ENCODE measurements around the gene NCOA7. TPM values are rescaled to one million over a fixed set of nuclear protein-coding genes. Genes with fewer than 3 reads are reported as not detected.
"Not testable (repeated sequence)": the region's sequence is repeated elsewhere in the genome, so short reads cannot be mapped to it uniquely, and the experiment has no call there.

Gene NCOA7
- total RNA-seq, 4 donors from 2014 or later, result 16.7 to 28.3 (median 21.2) TPM

- Histone ChIP-seq H3K27ac (no peak overlapping the region), H3K4me3 (no peak overlapping the region), H3K36me3 (no peaks in the 10 kb centered on the region), H3K4me1 (peaks cover 4 to 15% (median 9%) of the 10 kb centered on the region in 4 donors), H3K27me3 (no peaks in the 10 kb centered on the region), H3K9me3 (no peaks in the 10 kb centered on the region)
- TF ChIP-seq POLR2AphosphoS5 (IDR thresholded peaks at IDR 0.05) (no peak), CTCF (IDR thresholded peaks at IDR 0.05) (peak; percentile 61 to 74 (median 67))
- in situ Hi-C loops (cut with MboI; ENCODE audit: low pct_ligation_motif_present in 1 of 4, low pct_unique_long_range_greater_than_20kb in 1 of 4, low sequenced_read_pairs in 3 of 4), result no loop called here
- DNase-seq, result peak; percentile 64
- intact Hi-C loops (cut with DNase I; ENCODE audit: low total_unique reads), result no loop called here
- 69 to 70% methylated on average over 4 to 5 of the region's 5 CpGs for WGBS, 2 donors (ENCODE audit: low coverage in 1 of 2)
These were observed 115.6 kb downstream of the NCOA7 start for GRCh38 chr6:125906158-125906998.

DNA sequence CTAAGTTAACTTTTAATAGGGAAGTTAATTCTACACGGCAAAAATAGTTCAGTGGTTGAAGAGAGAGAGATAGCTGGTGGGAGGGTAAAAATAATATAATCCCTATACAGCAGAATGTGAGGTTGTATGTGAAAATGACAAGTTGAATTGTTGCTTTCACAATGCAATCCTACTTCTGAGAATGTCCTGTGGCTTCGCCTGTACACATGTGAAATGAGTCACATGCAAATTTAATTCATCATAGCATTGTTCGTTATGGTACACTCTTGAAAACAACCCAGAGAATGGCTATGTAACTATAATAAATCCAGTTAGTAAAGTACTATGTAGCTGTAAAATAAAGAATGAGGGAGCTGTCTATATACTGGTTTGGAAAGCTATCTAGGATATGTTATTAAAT, 119.8 kb downstream of the NCOA7 start:
- Histone ChIP-seq H3K27ac (peak overlapping the region; percentile 56 to 70 (median 64)), H3K4me1 (peaks cover 4 to 38% (median 14%) of the 10 kb centered on the region in 4 donors), H3K27me3 (no peaks in the 10 kb centered on the region), H3K9me3 (no peaks in the 10 kb centered on the region), H3K4me3 (no peak overlapping the region), H3K36me3 (no peaks in the 10 kb centered on the region)
- TF ChIP-seq CTCF (IDR thresholded peaks at IDR 0.05) (no peak), EP300 (IDR thresholded peaks at IDR 0.05; ENCODE audit: low read depth) (no peak), POLR2A (IDR thresholded peaks at IDR 0.05) (no peak), POLR2AphosphoS5 (IDR thresholded peaks at IDR 0.05) (peak in 1 of 3 donors; percentile 43)
- in situ Hi-C loops (cut with MboI; ENCODE audit: low pct_ligation_motif_present in 1 of 4, low pct_unique_long_range_greater_than_20kb in 1 of 4, low sequenced_read_pairs in 3 of 4), result no loop called here
- DNase-seq, result no peak
- intact Hi-C loops (cut with DNase I; ENCODE audit: low total_unique reads), result no loop called here
- 20 to 25% methylated on average over 2 to 3 of the region's 3 CpGs for WGBS, 2 donors (ENCODE audit: low coverage in 1 of 2)

DNA sequence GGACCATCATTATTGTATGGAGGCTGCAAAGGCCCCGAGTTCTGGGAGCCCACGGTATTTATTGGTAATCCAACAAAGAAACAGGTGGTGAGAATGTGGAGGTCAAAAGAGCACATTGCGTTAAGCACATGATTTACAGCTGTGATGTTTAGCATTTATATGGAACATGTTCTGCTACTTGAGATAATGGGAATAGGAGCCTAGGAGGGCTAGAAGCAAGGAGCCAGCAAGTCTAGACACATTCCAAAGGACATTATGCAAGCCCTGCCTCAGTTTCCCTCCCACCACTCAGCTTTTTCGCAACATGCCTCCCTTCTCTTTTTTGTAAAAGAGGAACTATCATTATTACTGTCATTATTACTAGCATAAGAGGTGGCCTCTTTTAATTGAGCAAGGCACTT, 120.3 kb downstream of the NCOA7 start:
- H3K27ac ChIP-seq, result peak overlapping the region; percentile 56 to 70 (median 64)
- H3K36me3 ChIP-seq; H3K4me3 ChIP-seq; DNase-seq; in situ Hi-C loops (cut with MboI; ENCODE audit: low pct_ligation_motif_present in 1 of 4, low pct_unique_long_range_greater_than_20kb in 1 of 4, low sequenced_read_pairs in 3 of 4); H3K27me3 ChIP-seq; H3K9me3 ChIP-seq; intact Hi-C loops (cut with DNase I; ENCODE audit: low total_unique reads): not testable (repeated sequence)
- H3K4me1 ChIP-seq, result peaks cover 4 to 38% (median 14%) of the 10 kb centered on the region in 4 donors
- WGBS, 2 donors (ENCODE audit: low coverage in 1 of 2), result 42 to 48% methylated on average over 4 of the region's 4 CpGs

- H3K36me3 ChIP-seq; DNase-seq; H3K4me3 ChIP-seq; intact Hi-C loops (cut with DNase I; ENCODE audit: low total_unique reads); in situ Hi-C loops (cut with MboI; ENCODE audit: low pct_ligation_motif_present in 1 of 4, low pct_unique_long_range_greater_than_20kb in 1 of 4, low sequenced_read_pairs in 3 of 4); H3K27me3 ChIP-seq; H3K9me3 ChIP-seq; H3K27ac ChIP-seq: not testable (repeated sequence)
- peaks cover 4 to 38% (median 14%) of the 10 kb centered on the region in 4 donors for H3K4me1 ChIP-seq
- 54 to 62% methylated on average over 2 of the region's 2 CpGs for WGBS, 2 donors (ENCODE audit: low coverage in 1 of 2)
These were observed 121.7 kb downstream of the NCOA7 start for GRCh38 chr6:125912430-125912829.

GRCh38 chr6:125913145-125913544, 122.4 kb downstream of the NCOA7 start:
- Histone ChIP-seq H3K27me3 (no peaks in the 10 kb centered on the region), H3K27ac (peak overlapping the region in 3 of 4 donors; percentile 36 to 62 (median 52)), H3K9me3 (no peaks in the 10 kb centered on the region), H3K36me3 (no peaks in the 10 kb centered on the region), H3K4me3 (no peak overlapping the region), H3K4me1 (peaks cover 4 to 42% (median 16%) of the 10 kb centered on the region in 4 donors)
- TF ChIP-seq POLR2A (IDR thresholded peaks at IDR 0.05) (no peak), EP300 (IDR thresholded peaks at IDR 0.05; ENCODE audit: low read depth) (no peak), CTCF (IDR thresholded peaks at IDR 0.05) (no peak), POLR2AphosphoS5 (IDR thresholded peaks at IDR 0.05) (no peak)
- intact Hi-C loops (cut with DNase I; ENCODE audit: low total_unique reads), result no loop called here
- WGBS, 2 donors (ENCODE audit: low coverage in 1 of 2), result 95 to 100% methylated on average over 1 of the region's 1 CpG
- in situ Hi-C loops (cut with MboI; ENCODE audit: low pct_ligation_motif_present in 1 of 4, low pct_unique_long_range_greater_than_20kb in 1 of 4, low sequenced_read_pairs in 3 of 4), result no loop called here
- no peak for DNase-seq
